Suprapubic skin (tissue), 4 donors: Measurements from ENCODE around the gene FGF22. TPM values are rescaled to one million over a fixed set of nuclear protein-coding genes. Genes with fewer than 3 reads are reported as not detected.
"Not testable (repeated sequence)": the region's sequence is repeated elsewhere in the genome, so short reads cannot be mapped to it uniquely, and the experiment has no call there.

Source experiments
- DNase-seq, 2 donors: peaks; one replicate each; pipeline ENCODE4 v3.0.0-alpha.2; 2019; ENCODE audit warnings: low spot score in 2 of 2
- H3K27ac ChIP-seq: fragments of 200-600 bp; sonication (generic); one replicate; pipeline ENCODE4 v1.5.1; 2019
- H3K27me3 ChIP-seq: fragments of 200-600 bp; sonication (generic); one replicate; pipeline ENCODE4 v1.5.1; 2019
- H3K36me3 ChIP-seq: fragments of 200-600 bp; sonication (generic); one replicate; pipeline ENCODE4 v1.5.1; 2019
- H3K4me1 ChIP-seq: fragments of 200-600 bp; sonication (generic); one replicate; pipeline ENCODE4 v1.5.1; 2019
- H3K4me3 ChIP-seq: fragments of 200-600 bp; sonication (generic); one replicate; pipeline ENCODE4 v1.5.1; 2019; ENCODE audit warnings: mild to moderate bottlenecking
- H3K9me3 ChIP-seq: fragments of 200-600 bp; sonication (generic); one replicate; pipeline ENCODE4 v1.5.1; 2019
- EP300 ChIP-seq: sonication (generic); formaldehyde crosslinking; IDR thresholded peaks from one replicate; pipeline ENCODE4 v1.6.1; 2017; ENCODE audit warnings: antibody characterized with exemption
- POLR2A ChIP-seq, 2 donors: fragments of 450-650 bp; IDR thresholded peaks; one replicate each; pipeline ENCODE4 v1.6.1; 2017; ENCODE audit warnings: antibody characterized with exemption in 2 of 2, mild to moderate bottlenecking in 2 of 2, moderate library complexity in 2 of 2
- POLR2AphosphoS5 ChIP-seq, 3 donors: sonication (generic); formaldehyde crosslinking; IDR thresholded peaks; one replicate each; pipeline ENCODE4 v1.6.1; 2017; ENCODE audit warnings: antibody characterized with exemption in 3 of 3
- WGBS: methylation state at CpG from one replicate; pipeline ENCODE4 v1.1.5; 2018; 5-methylcytosine and 5-hydroxymethylcytosine counted together
- total RNA-seq, 4 donors: library from RNA; depleted of rRNA; stranded (reverse); fragments of >200 nt; gene quantifications; one replicate each; pipeline ENCODE4 v1.1.0, GENCODE V29; 2016
- TF ChIP-seq, protein P1 (sequence below), 2 donors: fragments of 200-600 bp in 1 of 2; fragments of 450-650 bp in 1 of 2; sonication (generic) in 1 of 2; IDR thresholded peaks; one replicate each; pipeline ENCODE4 v1.5.1; 2016 to 2019; ENCODE audit warnings: antibody characterized with exemption in 2 of 2, mild to moderate bottlenecking in 1 of 2, moderate library complexity in 1 of 2

FGF22 gene
- total RNA-seq, 4 donors from 2014 or later = 5.2 to 13.0 (median 9.2) TPM

DNA sequence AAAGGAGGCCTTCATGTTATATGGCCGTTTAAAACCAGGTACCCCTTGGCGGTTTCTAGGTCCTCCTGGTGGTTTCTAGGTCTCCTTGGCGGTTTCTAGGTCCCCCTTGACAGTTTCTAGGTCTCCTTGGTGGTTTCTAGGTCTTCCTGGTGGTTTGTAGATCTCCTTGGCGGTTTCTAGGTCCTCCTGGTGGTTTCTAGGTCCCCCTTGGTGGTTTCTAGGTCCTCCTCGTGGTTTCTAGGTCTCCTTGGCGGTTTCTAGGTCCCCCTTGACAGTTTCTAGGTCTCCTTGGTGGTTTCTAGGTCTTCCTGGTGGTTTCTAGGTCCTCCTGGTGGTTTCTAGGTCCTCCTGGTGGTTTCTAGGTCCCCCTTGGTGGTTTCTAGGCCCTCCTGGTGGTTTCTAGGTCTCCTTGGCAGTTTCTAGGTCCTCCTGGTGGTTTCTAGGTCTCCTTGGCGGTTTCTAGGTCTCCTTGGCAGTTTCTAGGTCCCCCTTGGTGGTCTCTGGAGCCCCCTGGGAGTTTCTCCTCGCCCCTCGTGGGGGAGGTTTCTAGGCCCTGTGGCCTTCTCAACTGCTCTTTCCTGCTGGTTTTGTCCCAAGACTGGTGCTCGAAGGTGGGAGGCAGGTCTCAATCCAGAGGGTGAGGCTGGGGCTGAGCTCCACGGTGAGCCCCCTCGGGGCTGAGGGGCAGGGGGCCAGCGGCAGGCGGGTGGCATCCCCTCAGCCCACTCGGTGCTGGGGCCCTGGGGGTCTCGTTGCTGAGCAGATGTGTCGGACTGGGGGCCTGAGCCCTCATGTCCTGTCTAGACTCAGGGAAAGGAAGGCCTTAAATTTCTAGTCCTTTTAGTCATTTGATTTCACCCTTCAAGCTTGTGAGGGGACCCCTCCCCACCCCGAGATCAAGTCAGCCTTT, 42.0 kb upstream of the FGF22 start:
- H3K27me3 ChIP-seq = peaks cover 28% of the 10 kb centered on the region
- TF ChIP-seq, protein P1, sequence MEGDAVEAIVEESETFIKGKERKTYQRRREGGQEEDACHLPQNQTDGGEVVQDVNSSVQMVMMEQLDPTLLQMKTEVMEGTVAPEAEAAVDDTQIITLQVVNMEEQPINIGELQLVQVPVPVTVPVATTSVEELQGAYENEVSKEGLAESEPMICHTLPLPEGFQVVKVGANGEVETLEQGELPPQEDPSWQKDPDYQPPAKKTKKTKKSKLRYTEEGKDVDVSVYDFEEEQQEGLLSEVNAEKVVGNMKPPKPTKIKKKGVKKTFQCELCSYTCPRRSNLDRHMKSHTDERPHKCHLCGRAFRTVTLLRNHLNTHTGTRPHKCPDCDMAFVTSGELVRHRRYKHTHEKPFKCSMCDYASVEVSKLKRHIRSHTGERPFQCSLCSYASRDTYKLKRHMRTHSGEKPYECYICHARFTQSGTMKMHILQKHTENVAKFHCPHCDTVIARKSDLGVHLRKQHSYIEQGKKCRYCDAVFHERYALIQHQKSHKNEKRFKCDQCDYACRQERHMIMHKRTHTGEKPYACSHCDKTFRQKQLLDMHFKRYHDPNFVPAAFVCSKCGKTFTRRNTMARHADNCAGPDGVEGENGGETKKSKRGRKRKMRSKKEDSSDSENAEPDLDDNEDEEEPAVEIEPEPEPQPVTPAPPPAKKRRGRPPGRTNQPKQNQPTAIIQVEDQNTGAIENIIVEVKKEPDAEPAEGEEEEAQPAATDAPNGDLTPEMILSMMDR (IDR thresholded peaks at IDR 0.05) = no peak
- TF ChIP-seq POLR2AphosphoS5 (IDR thresholded peaks at IDR 0.05) (no peak), EP300 (no peak), POLR2A (IDR thresholded peaks at IDR 0.05) (no peak)
- WGBS = 82% methylated on average over 18 of the region's 18 CpGs
- H3K4me3 ChIP-seq = no peak overlapping the region
- no peak for DNase-seq
- H3K9me3 ChIP-seq = no peaks in the 10 kb centered on the region
- H3K36me3 ChIP-seq = no peaks in the 10 kb centered on the region
- H3K4me1 ChIP-seq = no peaks in the 10 kb centered on the region
- no peak overlapping the region for H3K27ac ChIP-seq

DNA sequence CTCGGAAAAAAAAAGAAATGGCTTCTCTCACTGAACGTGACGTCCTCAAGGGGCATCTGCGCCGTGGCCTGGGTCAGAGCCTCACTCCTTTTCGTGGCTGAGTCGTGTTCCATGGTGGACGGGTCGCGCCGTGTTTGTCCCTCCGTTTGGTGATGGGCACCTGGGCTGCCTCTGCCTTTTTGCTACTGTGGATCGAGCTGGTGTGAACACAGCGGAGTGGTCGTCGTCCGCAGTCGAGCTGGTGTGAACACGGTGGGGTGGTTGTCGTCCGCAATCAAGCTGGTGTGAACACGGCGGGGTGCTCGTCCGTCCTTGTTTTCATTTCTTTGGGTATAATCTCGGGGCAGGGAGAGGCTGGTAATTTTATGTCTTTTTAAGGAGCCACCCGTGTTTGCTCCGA, 38.4 kb upstream of the FGF22 start:
- WGBS = 93% methylated on average over 28 of the region's 28 CpGs
- Histone ChIP-seq H3K9me3 (no peaks in the 10 kb centered on the region), H3K4me1 (no peaks in the 10 kb centered on the region)

DNA sequence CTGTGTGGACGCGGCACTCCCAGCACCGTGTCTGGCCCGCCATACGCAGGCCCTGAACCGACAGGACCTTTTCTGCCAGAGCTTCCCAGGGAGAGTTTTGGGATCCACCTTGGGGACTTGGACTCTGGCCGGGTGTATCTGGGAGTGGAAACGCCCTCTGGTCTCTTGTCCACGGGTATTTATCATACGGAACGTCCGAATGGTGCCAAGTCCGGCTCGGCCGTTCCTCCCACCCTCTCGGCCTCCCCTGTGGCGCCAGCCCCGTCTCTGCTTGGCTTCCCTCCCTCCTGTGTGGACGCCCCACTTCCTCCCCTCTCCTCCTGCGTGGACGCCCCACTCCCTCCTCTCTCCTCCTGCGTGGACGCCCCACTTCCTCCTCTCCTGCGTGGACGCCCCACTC, 37.9 kb upstream of the FGF22 start:
- no peak overlapping the region for H3K4me3 ChIP-seq
- H3K36me3 ChIP-seq = no peaks in the 10 kb centered on the region
- H3K9me3 ChIP-seq = no peaks in the 10 kb centered on the region
- no peak for DNase-seq
- WGBS = 89% methylated on average over 25 of the region's 25 CpGs
- no peak overlapping the region for H3K27ac ChIP-seq
- H3K27me3 ChIP-seq = peaks cover 2% of the 10 kb centered on the region
- no peak for TF ChIP-seq POLR2A (IDR thresholded peaks at IDR 0.05)
- no peak for TF ChIP-seq POLR2AphosphoS5 (IDR thresholded peaks at IDR 0.05)
- TF ChIP-seq EP300 = no peak
- TF ChIP-seq, protein P1 (IDR thresholded peaks at IDR 0.05) = no peak
- no peaks in the 10 kb centered on the region for H3K4me1 ChIP-seq

More for the DNA sequence above, 38.4 kb upstream of the FGF22 start:
- no peak for TF ChIP-seq EP300
- TF ChIP-seq, protein P1 (IDR thresholded peaks at IDR 0.05) = no peak
- no peak for TF ChIP-seq POLR2AphosphoS5 (IDR thresholded peaks at IDR 0.05)
- TF ChIP-seq POLR2A (IDR thresholded peaks at IDR 0.05) = no peak
- Histone ChIP-seq H3K36me3 (no peaks in the 10 kb centered on the region), H3K4me3 (no peak overlapping the region), H3K27ac (no peak overlapping the region), H3K27me3 (peaks cover 7% of the 10 kb centered on the region)
- no peak for DNase-seq

DNA sequence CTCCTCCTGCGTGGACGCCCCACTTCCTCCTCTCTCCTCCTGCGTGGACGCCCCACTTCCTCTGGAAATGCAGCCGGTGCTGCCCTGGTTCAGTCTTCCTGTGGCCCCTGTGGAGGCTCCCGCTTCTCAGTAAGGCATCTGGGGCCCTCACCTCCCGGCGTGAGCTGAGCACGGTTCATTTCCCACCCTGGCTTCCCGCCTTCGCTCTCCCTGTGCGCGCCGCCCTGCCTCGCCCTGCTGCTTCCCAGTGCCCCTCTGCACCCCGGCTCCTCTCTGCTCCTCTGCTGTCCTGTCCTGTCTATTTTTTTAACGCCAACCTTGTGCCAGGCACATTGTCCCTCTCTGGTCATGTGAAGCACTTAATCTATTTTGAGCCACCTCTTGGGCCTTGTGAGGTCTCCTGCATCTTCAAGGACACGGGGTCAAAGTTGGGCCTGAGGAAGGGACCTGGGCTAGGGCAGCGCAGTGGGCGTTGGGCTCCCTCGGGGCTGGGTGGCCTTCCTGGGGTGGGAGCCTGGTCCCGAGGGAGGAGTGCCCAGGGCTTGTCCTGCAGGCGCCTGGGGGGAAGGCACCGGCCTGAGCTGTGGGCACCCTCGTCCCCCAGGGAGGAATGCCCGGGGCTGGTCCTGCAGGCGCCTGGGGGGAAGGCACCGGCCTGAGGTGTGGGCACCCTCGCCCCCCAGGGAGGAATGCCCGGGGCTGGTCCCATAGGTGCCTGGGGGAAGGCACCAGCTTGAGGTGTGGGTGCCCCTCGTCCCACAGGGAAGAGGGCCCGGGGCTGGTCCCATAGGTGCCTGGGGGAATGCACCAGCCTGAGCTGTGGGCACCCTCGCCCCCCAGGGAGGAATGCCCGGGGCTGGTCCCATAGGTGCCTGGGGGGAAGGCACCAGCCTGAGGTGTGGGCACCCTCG, 37.0 kb upstream of the FGF22 start:
- Histone ChIP-seq H3K4me3 (no peak overlapping the region), H3K27ac (no peak overlapping the region), H3K4me1 (no peaks in the 10 kb centered on the region), H3K36me3 (no peaks in the 10 kb centered on the region), H3K9me3 (no peaks in the 10 kb centered on the region), H3K27me3 (no peaks in the 10 kb centered on the region)
- WGBS = 89% methylated on average over 23 of the region's 35 CpGs
- no peak for DNase-seq
- TF ChIP-seq POLR2A (IDR thresholded peaks at IDR 0.05) = no peak
- TF ChIP-seq, protein P1 (IDR thresholded peaks at IDR 0.05) = no peak
- no peak for TF ChIP-seq POLR2AphosphoS5 (IDR thresholded peaks at IDR 0.05)
- TF ChIP-seq EP300 = no peak

DNA sequence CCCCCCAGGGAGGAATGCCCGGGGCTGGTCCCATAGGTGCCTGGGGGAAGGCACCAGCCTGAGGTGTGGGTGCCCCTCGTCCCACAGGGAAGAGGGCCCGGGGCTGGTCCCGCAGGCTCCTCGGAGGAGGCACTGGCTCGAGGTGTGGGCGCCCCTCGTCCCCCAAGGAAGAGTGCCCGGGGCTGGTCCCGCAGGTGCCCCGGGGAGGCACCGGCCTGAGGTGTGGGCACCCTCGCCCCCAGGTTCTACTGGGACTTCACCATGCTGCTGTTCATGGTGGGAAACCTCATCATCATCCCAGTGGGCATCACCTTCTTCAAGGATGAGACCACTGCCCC, 36.4 kb upstream of the FGF22 start:
- not testable (repeated sequence) for H3K27ac ChIP-seq, H3K4me3 ChIP-seq, DNase-seq, H3K27me3 ChIP-seq, H3K36me3 ChIP-seq, H3K9me3 ChIP-seq, H3K4me1 ChIP-seq
- 84% methylated on average over 6 of the region's 13 CpGs for WGBS

DNA sequence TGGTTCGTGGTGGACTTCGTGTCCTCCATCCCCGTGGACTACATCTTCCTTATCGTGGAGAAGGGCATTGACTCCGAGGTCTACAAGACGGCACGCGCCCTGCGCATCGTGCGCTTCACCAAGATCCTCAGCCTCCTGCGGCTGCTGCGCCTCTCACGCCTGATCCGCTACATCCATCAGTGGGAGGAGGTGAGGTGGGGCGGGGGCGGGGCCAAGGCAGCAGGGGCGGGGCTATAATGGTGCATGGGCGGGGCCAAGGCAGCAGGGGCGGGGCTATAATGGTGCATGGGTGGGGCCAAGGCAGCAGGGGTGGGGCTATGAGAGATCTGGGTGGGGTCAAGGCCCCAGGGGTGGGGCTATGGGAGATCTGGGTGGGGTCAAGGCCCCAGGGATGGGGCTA, 35.9 kb upstream of the FGF22 start:
- not testable (repeated sequence) for DNase-seq, H3K27ac ChIP-seq, H3K4me3 ChIP-seq, H3K27me3 ChIP-seq, H3K9me3 ChIP-seq, H3K36me3 ChIP-seq, H3K4me1 ChIP-seq
- WGBS = 92% methylated on average over 2 of the region's 20 CpGs
